OCI-LY3 (cell line): ENCODE data around the gene CEACAM6.

Experiments used
- H2AFZ ChIP-seq: fragments of 200-600, 300-600 bp; shearing (Covaris generic); 2 replicates; pipeline ENCODE4 v1.6.0; 2014; ENCODE audit warnings: antibody characterized with exemption, low read depth, low read length
- H3K27ac ChIP-seq: fragments of 200-600, 300-600 bp; sonication (generic); 2 replicates; pipeline ENCODE4 v1.5.1; 2014; ENCODE audit warnings: mild to moderate bottlenecking, low read length, moderate library complexity, mixed read lengths
- H3K27me3 ChIP-seq: fragments of 200-600, 300-600 bp; sonication (generic); 2 replicates; pipeline ENCODE4 v1.6.1; 2014; ENCODE audit warnings: low read depth, low read length, mixed read lengths
- H3K36me3 ChIP-seq: fragments of 200-600, 300-600 bp; sonication (generic); replicated peaks from 2 replicates; pipeline ENCODE3; 2014; ENCODE audit warnings: low read depth, low read length, mixed read lengths
- H3K4me1 ChIP-seq: fragments of 300-600, 200-600 bp; sonication (generic); 2 replicates; pipeline ENCODE4 v1.6.1; 2014; ENCODE audit warnings: low read length, mixed read lengths
- H3K4me2 ChIP-seq: fragments of 200-600, 300-600 bp; sonication (generic); 2 replicates; pipeline ENCODE4 v1.6.1; 2014; ENCODE audit warnings: low read length, mixed read lengths
- H3K4me3 ChIP-seq: fragments of 300-600, 200-600 bp; sonication (generic); 2 replicates; pipeline ENCODE4 v1.5.1; 2014; ENCODE audit warnings: antibody characterized with exemption, mild to moderate bottlenecking, low read length, moderate library complexity
- H3K79me2 ChIP-seq: fragments of 300-600, 200-600 bp; shearing (Covaris generic); 2 replicates; pipeline ENCODE4 v1.6.1; 2014; ENCODE audit warnings: mild to moderate bottlenecking, low read length, mixed read lengths
- H3K9ac ChIP-seq: fragments of 300-600, 200-600 bp; shearing (Covaris generic); 2 replicates; pipeline ENCODE4 v1.6.0; 2014; ENCODE audit warnings: mild to moderate bottlenecking, low read length, moderate library complexity
- H3K9me3 ChIP-seq: fragments of 200-600, 300-600 bp; shearing (Covaris generic); 2 replicates; pipeline ENCODE4 v1.6.1; 2014; ENCODE audit warnings: low read length, mixed read lengths; ENCODE audit not compliant: insufficient read depth
- H4K20me1 ChIP-seq: fragments of 200-600, 300-600 bp; sonication (generic); 2 replicates; pipeline ENCODE4 v1.6.1; 2016; ENCODE audit warnings: low read length, mixed read lengths; ENCODE audit not compliant: insufficient read depth
- CTCF ChIP-seq: fragments of 200-600, 300-600 bp; sonication (generic); IDR thresholded peaks from 2 replicates; pipeline ENCODE4 v1.5.1; 2014; ENCODE audit warnings: antibody characterized with exemption, low read length, low read depth
- EZH2phosphoT487 ChIP-seq: fragments of 200-600 bp; shearing (Covaris generic); IDR thresholded peaks from 2 replicates; pipeline ENCODE4 v1.6.1; 2018; ENCODE audit warnings: antibody characterized with exemption, mixed run types, low read depth

CEACAM6 gene

GRCh38 chr19:41792513-41793413 lies 37.4 kb downstream of the CEACAM6 start:
- Histone ChIP-seq H4K20me1 (no peaks in the 10 kb centered on the region), H3K36me3 (no peaks in the 10 kb centered on the region), H3K79me2 (no peaks in the 10 kb centered on the region), H3K4me1 (no peaks in the 10 kb centered on the region), H3K4me2 (no peak overlapping the region), H3K4me3 (no peak overlapping the region), H3K9me3 (no peaks in the 10 kb centered on the region), H3K9ac (no peak overlapping the region), H3K27ac (no peak overlapping the region), H2AFZ (no peak overlapping the region), H3K27me3 (peaks cover 38% of the 10 kb centered on the region)
- TF ChIP-seq CTCF (peak; percentile 96), EZH2phosphoT487 (no peak)

GRCh38 chr19:41793414-41793727 lies 38.0 kb downstream of the CEACAM6 start:
- Histone ChIP-seq H2AFZ (no peak overlapping the region), H3K79me2 (no peaks in the 10 kb centered on the region), H3K9ac (no peak overlapping the region), H3K27ac (no peak overlapping the region), H3K4me3 (no peak overlapping the region), H3K4me2 (no peak overlapping the region), H3K9me3 (no peaks in the 10 kb centered on the region), H3K36me3 (no peaks in the 10 kb centered on the region), H3K4me1 (no peaks in the 10 kb centered on the region), H3K27me3 (peaks cover 36% of the 10 kb centered on the region), H4K20me1 (no peaks in the 10 kb centered on the region)
- TF ChIP-seq EZH2phosphoT487, result no peak
- TF ChIP-seq CTCF, result no peak; the same call in 1 of the 2 replicates

GRCh38 chr19:41795031-41795461 lies 39.7 kb downstream of the CEACAM6 start:
- no peak overlapping the region for H2AFZ ChIP-seq
- H3K4me1 ChIP-seq, result no peaks in the 10 kb centered on the region
- H3K27ac ChIP-seq, result no peak overlapping the region
- H3K9ac ChIP-seq, result no peak overlapping the region
- no peaks in the 10 kb centered on the region for H3K9me3 ChIP-seq
- H3K79me2 ChIP-seq, result no peaks in the 10 kb centered on the region
- no peak overlapping the region for H3K4me3 ChIP-seq
- H3K4me2 ChIP-seq, result no peak overlapping the region
- H3K36me3 ChIP-seq, result no peaks in the 10 kb centered on the region
- TF ChIP-seq EZH2phosphoT487 (no peak), CTCF (peak; percentile 79)
- H4K20me1 ChIP-seq, result no peaks in the 10 kb centered on the region
- H3K27me3 ChIP-seq, result peaks cover 34% of the 10 kb centered on the region

GRCh38 chr19:41796362-41796761 lies 41.0 kb downstream of the CEACAM6 start, which contains the start of gene CEACAM3:
CEACAM3 (plus strand) TSS chr19:41796587; CDS start chr19:41796678, 91 bp downstream.
- Histone ChIP-seq H3K4me2 (no peak within 1 kb of the TSS), H3K36me3 (no peaks in the 10 kb centered on the region), H3K4me1 (no peaks in the 10 kb centered on the region), H3K9ac (no peak within 1 kb of the TSS), H3K9me3 (no peaks in the 10 kb centered on the region), H3K4me3 (no peak within 1 kb of the TSS), H3K27me3 (peaks cover 30% of the 10 kb centered on the region), H3K79me2 (no peaks in the 10 kb centered on the region), H4K20me1 (no peaks in the 10 kb centered on the region), H3K27ac (no peak within 1 kb of the TSS), H2AFZ (no peak within 1 kb of the TSS)
- TF ChIP-seq EZH2phosphoT487 (no peak), CTCF (no peak)
